Esophagus squamous epithelium (tissue), 5 donors: ENCODE measurements around the gene FBXW4. TPM values are rescaled to one million over a fixed set of nuclear protein-coding genes. Genes with fewer than 3 reads are reported as not detected.

Source experiments
- DNase-seq: peaks from one replicate; lab custom pipeline; 2025; lab: John Stamatoyannopoulos, UW
- H3K27ac ChIP-seq, 4 donors: fragments of 200-600 bp; sonication (generic); one replicate each; pipeline ENCODE4 v1.5.1; 2016 to 2019; ENCODE audit warnings: mild to moderate bottlenecking in 1 of 4
- H3K27me3 ChIP-seq, 4 donors: fragments of 200-600 bp; sonication (generic); 1 replicate in 3 of 4; 2 replicates in 1 of 4; pipeline versions ENCODE4 v1.5.1 to v1.6.0; 2017 to 2021; ENCODE audit warnings: antibody characterized with exemption in 1 of 4
- H3K36me3 ChIP-seq, 3 donors: fragments of 200-600 bp; sonication (generic); one replicate each; pipeline ENCODE4 v1.5.1; 2016 to 2019
- H3K4me1 ChIP-seq, 3 donors: fragments of 200-600 bp; sonication (generic); one replicate each; pipeline ENCODE4 v1.5.1; 2017 to 2019
- H3K4me3 ChIP-seq, 4 donors: fragments of 200-600 bp; sonication (generic); 1 replicate in 3 of 4; 2 replicates in 1 of 4; pipeline ENCODE4 v1.5.1; 2016 to 2019; ENCODE audit warnings: mild to moderate bottlenecking in 2 of 4, moderate library complexity in 1 of 4
- H3K9me3 ChIP-seq, 3 donors: fragments of 200-600 bp; sonication (generic); one replicate each; pipeline ENCODE4 v1.5.1; 2016 to 2019
- CTCF ChIP-seq, 6 experiments: fragments of 450-650 bp in 4 of 6; fragments of 200-600 bp in 2 of 6; sonication (generic) in 2 of 6; IDR thresholded peaks; one replicate each; pipeline ENCODE4 v1.5.1; 2016 to 2019; ENCODE audit warnings: antibody characterized with exemption in 6 of 6, mild to moderate bottlenecking in 4 of 6, moderate library complexity in 4 of 6
- POLR2A ChIP-seq, 4 donors: fragments of 450-650 bp; IDR thresholded peaks; one replicate each; pipeline ENCODE4 v1.6.1; 2017; ENCODE audit warnings: antibody characterized with exemption in 4 of 4, mild to moderate bottlenecking in 4 of 4, moderate library complexity in 3 of 4
- WGBS, 2 donors: methylation state at CpG; one replicate each; pipeline ENCODE4 v1.1.5; 2018; 5-methylcytosine and 5-hydroxymethylcytosine counted together
- intact Hi-C: fragments of 100-400 bp; cut with DNase I; formaldehyde crosslinking; loops from one replicate; pipeline ENCODE4 v1.15.0; 2022
- total RNA-seq, 4 donors: library from RNA; depleted of rRNA; stranded (reverse); fragments of >200 nt; gene quantifications; one replicate each; pipeline ENCODE4 v1.1.0, GENCODE V29; 2016
- donor health status: DM: yes; HTN: yes; CAD: no.

FBXW4 gene
- total RNA-seq, 4 donors from 2014 or later, result 26.4 to 85.3 (median 44.0) TPM

GRCh38 chr10:101726115-101726387 lies 31.1 kb upstream of the FBXW4 start:
- no peak for TF ChIP-seq POLR2A (IDR thresholded peaks at IDR 0.05)
- TF ChIP-seq CTCF (IDR thresholded peaks at IDR 0.05), result no peak
- H3K36me3 ChIP-seq, result no peaks in the 10 kb centered on the region
- H3K27ac ChIP-seq, result no peak overlapping the region
- H3K4me3 ChIP-seq, result no peak overlapping the region
- DNase-seq, result no peak
- H3K9me3 ChIP-seq, result no peaks in the 10 kb centered on the region
- no peaks in the 10 kb centered on the region for H3K4me1 ChIP-seq
- H3K27me3 ChIP-seq, result peaks cover 0 to 5% (median 0%) of the 10 kb centered on the region in 4 donors
- intact Hi-C loops, result no loop called here
- WGBS, 2 donors, result 66 to 84% methylated on average over 2 of the region's 2 CpGs

- Histone ChIP-seq H3K36me3 (no peaks in the 10 kb centered on the region), H3K4me3 (no peak overlapping the region), H3K4me1 (no peaks in the 10 kb centered on the region), H3K9me3 (no peaks in the 10 kb centered on the region), H3K27me3 (peaks cover 0 to 5% (median 0%) of the 10 kb centered on the region in 4 donors), H3K27ac (no peak overlapping the region)
- intact Hi-C loops, result no loop called here
- no peak for TF ChIP-seq POLR2A (IDR thresholded peaks at IDR 0.05)
- TF ChIP-seq CTCF (IDR thresholded peaks at IDR 0.05), result no peak
- no peak for DNase-seq
- WGBS, 2 donors, result 59 to 62% methylated on average over 3 to 8 of the region's 8 CpGs
Measured at GRCh38 chr10:101725296-101726114, 30.5 kb upstream of the FBXW4 start.

GRCh38 chr10:101724446-101724845 lies 29.5 kb upstream of the FBXW4 start:
- TF ChIP-seq CTCF (IDR thresholded peaks at IDR 0.05), result no peak
- TF ChIP-seq POLR2A (IDR thresholded peaks at IDR 0.05), result no peak
- WGBS, 2 donors, result 65 to 88% methylated on average over 2 of the region's 2 CpGs
- H3K36me3 ChIP-seq, result no peaks in the 10 kb centered on the region
- H3K27me3 ChIP-seq, result peaks cover 0 to 5% (median 0%) of the 10 kb centered on the region in 4 donors
- H3K27ac ChIP-seq, result no peak overlapping the region
- intact Hi-C loops, result no loop called here
- no peak for DNase-seq
- no peak overlapping the region for H3K4me3 ChIP-seq
- no peaks in the 10 kb centered on the region for H3K4me1 ChIP-seq
- H3K9me3 ChIP-seq, result no peaks in the 10 kb centered on the region

- 97 to 100% methylated on average over 3 of the region's 3 CpGs for WGBS, 2 donors
- peaks cover 0 to 8% (median 0%) of the 10 kb centered on the region in 4 donors for H3K27me3 ChIP-seq
- H3K9me3 ChIP-seq, result no peaks in the 10 kb centered on the region
- TF ChIP-seq CTCF (IDR thresholded peaks at IDR 0.05) (no peak), POLR2A (IDR thresholded peaks at IDR 0.05) (no peak)
- H3K4me3 ChIP-seq, result no peak overlapping the region
- intact Hi-C loops, result no loop called here
- H3K36me3 ChIP-seq, result no peaks in the 10 kb centered on the region
- H3K4me1 ChIP-seq, result no peaks in the 10 kb centered on the region
- no peak for DNase-seq
- no peak overlapping the region for H3K27ac ChIP-seq
Measured at GRCh38 chr10:101723176-101723575, 28.2 kb upstream of the FBXW4 start.

- H3K27me3 ChIP-seq, result peaks cover 0 to 12% (median 0%) of the 10 kb centered on the region in 4 donors
- H3K4me3 ChIP-seq, result no peak overlapping the region
- DNase-seq, result no peak
- H3K27ac ChIP-seq, result no peak overlapping the region
- WGBS, 2 donors, result 88 to 89% methylated on average over 2 of the region's 2 CpGs
- H3K36me3 ChIP-seq, result no peaks in the 10 kb centered on the region
- TF ChIP-seq CTCF (IDR thresholded peaks at IDR 0.05) (no peak), POLR2A (IDR thresholded peaks at IDR 0.05) (no peak)
- H3K9me3 ChIP-seq, result no peaks in the 10 kb centered on the region
- intact Hi-C loops, result no loop called here
- H3K4me1 ChIP-seq, result peaks cover 0 to 7% (median 4%) of the 10 kb centered on the region in 3 donors
Measured at GRCh38 chr10:101721806-101722205, 26.8 kb upstream of the FBXW4 start.
